HUDEP-2 (cell line): ENCODE results near the gene LAMA4.

ENCODE experiments used
- DNase-seq, 76 experiments: peaks; one replicate each; lab custom pipeline; 2025; ENCODE audit not compliant: unreplicated experiment in 76 of 76; lab: John Stamatoyannopoulos, UW

LAMA4 gene

DNA sequence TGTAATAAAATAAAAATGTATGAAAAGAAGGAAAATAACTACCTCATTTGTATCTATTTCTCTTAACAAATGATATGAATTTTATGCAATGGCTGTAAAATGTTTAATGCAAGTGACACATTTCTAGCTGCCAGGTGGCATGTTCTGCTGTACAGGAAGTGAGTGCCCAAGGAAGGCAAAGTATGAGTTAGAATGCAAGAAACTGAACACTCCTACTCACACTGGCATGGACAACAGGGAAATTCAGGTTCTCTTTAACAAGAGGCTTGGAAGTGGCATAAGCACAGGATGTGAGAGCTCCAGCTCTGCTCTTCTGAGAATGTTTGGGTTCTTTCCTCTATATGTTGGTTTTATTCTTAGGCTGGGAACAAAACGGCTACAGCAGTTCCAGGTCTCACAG lies 20.4 kb upstream of the LAMA4 start:
- DNase-seq, result no peak

DNA sequence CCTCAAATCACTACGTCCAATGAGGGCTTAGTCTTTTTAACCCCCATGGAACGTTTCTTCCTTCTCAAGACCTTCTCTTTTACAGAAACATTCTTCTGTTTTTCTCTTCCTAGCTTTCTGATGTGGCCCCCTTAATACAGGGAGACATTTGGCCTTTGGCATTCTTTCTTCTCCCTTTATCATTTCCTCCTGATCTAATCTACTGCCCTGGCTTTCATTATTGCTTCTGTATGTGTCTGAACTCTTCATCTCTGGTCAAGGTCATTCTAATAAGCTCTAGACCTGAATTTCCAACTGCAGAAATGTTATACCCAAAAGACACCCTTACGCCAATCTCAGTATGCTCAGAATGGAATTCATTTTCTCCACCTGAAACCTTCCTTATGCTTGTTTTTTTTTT lies 18.4 kb upstream of the LAMA4 start:
- DNase-seq, result no peak

DNA sequence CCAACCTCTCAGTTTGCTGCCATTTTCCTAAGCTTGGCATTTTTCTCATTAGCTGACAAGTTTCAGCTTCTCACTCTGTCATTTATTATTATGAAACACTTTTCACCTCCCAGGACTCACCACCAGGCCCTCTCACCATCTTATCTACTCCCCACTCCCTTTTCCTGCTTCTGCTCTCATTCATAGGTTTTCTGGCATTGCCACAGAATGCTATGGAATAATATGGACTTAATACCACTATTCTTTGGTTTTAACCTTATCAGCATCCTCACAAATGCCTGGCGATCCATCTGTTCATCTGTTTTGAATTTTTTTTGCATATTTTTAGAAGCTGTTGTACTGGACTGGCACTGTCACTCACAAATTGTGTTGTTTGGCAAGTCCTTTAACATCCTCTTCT lies 16.4 kb upstream of the LAMA4 start:
- no peak for DNase-seq

DNA sequence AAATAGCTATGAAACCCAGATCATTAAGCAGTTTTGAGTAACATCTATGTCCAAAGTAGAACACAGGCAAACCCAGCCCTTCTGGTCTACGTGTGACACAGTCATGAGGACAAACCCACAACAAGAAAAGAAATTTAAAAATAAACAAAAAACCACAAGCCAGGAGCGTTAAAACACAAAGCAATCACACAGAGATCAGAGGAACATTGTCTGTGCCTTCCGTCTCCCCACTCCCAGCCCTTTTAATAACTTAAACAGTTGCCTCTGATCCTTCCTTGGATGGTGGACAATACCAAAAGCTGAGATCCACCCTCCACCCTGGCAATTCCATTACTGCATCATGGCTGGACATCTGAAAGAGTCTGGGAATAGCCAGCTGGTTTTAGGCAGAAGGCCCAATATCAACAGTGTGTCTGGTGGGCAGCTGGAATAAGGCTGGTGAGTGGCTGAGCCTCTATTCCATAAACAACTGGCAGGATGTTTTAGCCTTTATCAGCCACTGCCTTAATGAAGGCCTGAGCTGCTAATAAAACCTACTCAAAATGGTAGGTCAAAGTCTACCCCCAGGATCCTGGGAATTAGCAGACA lies 15.7 kb upstream of the LAMA4 start:
- no peak for DNase-seq

DNA sequence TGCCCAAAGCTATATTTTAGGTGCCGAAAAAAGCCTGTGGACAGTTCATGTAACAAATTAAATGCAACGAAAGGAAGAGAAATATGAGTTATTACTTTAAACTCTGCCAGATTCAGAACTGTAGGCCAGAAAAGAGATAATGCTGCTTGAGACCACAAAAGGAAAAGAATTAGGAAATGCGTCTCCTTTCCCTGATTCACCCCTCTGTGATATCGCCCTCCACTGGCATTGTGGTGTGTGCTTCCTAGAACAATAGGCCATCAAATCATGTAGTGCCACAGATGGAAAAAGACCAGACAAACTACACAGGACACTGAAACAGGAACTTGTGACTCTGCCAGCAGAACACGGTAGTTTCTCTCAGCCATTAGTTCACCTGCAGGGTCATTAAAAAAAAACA lies 14.7 kb upstream of the LAMA4 start:
- DNase-seq, result no peak

DNA sequence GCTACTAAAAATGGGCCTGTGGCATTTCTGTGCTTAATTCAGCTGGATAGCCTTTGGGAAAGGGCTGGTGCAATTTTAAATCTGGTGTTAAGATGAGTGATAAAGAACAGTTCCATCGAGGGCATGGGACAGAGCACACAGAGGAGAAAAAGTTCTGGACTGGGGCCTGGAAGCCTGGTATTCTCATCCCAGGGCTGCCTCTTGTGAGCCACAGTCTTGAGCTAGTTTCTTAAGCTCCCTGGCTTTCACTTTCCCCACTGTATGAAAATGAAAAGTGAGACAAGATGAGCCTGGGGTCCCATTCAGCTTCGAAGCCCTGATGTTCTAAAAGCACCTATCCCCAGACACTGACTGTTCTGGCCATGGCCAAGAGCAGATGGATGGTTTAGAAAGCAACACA lies 14.3 kb upstream of the LAMA4 start:
- no peak for DNase-seq

DNA sequence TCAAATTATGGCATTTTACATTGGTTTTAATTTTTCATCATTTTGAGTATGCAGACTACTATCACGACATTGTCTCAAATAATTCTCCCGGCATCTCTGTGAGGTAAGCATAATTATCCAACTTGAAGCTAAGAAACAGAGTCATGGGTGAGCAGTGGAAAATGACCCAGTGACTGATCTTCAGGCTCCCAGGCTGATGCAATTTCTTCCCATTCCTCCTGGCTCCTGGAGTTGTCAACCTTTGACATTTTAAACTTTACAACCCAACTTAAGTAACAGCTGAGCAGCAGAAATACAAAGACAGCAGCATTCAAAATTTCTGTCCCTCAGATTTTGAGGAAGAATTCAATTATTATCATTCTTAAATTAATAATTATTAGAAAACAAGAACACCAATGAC lies 13.7 kb upstream of the LAMA4 start:
- DNase-seq, result no peak

DNA sequence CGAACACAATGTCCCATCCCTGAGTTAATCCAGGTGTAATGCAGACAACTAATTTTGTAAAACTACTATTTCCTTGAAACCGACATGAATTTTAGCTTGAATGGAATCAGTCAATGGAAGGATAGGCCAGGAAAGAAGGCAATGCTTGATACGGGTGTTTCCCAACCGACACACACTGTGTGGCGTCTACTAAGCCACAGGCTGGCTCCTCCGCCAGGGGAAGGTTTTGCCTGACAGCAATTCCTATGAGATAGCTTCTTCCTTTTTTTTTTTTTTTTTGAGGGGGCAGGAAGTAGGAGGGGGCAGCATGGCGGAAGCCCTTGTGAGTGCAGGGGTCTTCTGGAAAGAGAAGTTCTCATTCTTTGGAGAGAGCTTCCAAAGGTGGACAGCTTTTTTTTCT lies 12.0 kb upstream of the LAMA4 start:
- no peak for DNase-seq

DNA sequence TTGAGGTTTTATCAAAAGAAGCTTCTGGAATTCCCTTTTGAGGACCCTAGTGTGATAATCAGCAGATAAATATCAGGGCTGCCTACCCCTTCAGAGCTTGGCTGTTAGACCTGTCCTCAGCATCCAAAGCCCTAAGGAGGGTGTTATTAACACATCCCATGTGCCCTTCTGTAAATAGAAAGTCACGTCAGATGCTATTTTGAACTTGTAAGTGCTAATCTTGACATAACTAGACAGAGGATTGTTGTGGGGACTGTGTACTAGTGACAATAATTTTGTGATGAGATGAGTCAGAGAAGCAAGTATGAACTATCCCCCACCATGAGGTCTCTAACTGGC lies 4.9 kb upstream of the LAMA4 start:
- DNase-seq, result no peak

DNA sequence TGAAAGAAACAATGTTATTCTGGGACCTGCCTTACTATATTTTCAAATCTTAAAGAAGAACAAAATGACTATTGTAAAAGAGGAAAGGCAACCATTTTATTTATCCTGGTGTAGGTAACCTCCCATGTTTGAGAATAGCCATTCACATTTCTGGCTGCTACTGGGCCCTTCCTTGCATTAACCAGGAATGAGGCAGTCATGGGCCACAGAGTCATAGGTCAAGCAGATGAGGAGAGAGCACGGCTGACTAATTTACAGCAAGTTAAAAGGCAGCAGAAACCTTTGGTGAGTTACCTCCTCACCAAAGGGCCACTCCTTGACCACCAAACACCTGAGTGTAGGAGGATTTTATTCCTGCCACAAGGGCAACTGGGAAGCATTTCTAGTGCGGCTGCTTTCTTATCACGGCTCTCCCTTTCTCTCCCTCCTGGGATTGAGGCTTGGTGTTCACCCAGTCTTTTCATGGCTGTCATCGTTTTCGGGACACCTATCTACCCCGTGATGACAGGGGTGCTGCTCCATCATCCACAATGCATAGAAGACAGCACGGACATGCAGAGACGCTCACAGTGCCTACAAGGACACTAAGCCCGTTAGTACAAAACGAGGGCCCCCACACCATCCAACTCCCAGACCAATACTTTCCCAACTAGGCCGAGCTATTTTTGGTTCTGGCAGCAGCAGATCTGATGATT lies 4.4 kb upstream of the LAMA4 start:
- DNase-seq, result no peak

DNA sequence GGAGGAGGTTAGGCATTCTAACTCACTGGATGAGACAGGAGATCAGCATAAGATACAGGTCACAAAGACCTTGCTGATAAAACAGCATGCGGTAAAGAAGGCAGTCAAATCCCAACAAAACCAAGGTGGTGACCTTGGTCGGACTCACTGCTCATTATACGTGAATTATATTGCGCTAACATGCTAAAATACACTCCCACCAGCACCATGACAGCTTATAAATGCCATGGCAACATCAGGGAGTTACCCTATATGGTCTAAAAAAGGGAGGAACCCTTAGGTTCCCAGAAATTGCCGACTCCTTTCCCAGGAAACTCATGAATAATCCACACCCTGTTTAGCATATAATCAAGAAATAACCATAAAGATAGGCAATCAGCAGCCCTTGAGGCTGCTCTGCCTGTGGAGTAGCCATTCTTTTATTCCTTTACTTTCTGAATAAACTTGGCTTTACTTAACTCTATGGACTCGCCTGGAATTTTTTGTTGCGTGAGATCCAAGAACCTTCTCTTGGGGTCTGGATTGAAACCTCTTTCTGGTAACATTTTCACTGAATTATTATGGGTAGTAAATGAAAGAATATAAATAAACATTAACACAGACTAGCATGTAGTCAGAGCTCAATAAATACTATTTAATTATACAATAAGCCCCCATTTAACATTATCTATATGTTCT lies 3.0 kb upstream of the LAMA4 start:
- no peak for DNase-seq

DNA sequence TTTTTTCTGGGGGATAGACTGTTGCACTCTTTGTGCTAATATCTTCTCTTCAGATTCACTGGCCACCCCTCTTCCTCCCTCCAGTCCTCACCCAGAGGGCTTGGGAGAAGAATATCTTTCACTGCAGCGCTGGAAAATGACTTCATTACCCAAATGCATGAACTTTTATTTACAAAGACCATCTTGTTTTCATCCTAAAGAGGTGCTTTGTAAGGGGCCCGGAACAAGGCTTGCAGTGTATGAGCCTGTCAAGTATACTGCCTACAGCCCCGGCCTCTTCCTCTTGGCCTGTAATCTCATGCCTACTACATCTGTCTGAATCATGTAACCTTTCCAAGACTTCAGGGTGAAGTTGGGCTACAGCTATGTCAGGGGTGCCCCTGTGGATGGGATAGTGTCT lies 554 bp upstream of the LAMA4 start:
- no peak for DNase-seq

DNA sequence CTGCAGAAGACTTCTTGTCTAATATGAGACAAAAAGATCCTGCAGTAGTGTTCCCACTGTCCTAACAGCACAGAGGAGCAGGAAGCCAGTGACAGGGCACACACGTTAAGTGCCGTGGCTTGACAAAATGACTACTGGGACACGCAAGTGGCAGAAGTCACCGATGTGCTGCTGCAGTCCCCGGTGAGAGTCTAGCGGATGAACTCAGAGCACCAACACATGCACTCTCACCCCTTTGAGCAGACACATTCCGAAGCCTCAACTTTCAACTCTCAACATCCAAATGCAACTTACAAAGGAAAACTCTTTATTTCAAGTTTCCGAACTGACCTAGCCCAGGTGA lies 898 bp downstream of the LAMA4 start:
- DNase-seq, result no peak

DNA sequence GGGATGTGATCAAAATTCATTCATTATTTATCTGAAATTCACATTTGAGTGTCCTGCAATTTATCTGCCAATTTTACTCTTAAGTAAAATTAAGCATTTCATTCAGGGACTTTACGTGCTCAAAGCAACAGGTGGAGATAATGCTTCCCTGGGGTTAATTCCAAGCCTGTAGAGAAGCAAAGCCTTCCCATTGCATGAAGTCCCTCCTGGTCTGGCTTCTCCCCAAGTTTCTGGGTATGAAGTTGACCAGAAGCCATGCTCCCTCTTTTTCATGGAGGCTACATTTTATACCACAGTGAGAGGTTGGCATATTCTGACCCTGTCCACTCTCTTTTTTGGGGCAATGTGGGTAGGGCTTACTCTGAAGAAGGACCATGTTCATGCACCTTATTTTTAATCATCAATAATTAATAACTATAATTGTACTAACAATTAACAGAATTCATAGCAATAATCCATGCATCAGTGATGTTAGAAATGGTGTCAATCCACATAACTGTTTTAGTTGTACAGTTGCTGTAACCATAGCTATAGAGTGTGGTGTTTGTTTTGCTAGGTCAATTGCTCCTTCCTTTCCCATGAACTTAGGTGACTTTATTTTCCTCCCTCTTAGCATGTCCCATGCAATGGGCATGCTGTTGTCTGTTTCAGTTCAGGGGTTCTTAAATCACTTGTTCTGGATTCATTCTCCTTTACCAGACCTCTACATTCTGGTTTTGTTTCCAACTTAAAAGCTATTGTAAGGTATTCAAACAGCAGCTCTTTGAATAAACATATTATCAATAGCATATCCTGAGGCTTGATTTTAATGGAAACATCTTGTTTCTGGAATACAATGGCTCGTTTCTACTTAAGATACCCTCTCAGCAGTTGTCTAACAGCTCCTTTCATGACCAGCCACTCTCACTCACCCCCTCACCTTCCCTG lies 1.5 kb downstream of the LAMA4 start:
- no peak for DNase-seq

DNA sequence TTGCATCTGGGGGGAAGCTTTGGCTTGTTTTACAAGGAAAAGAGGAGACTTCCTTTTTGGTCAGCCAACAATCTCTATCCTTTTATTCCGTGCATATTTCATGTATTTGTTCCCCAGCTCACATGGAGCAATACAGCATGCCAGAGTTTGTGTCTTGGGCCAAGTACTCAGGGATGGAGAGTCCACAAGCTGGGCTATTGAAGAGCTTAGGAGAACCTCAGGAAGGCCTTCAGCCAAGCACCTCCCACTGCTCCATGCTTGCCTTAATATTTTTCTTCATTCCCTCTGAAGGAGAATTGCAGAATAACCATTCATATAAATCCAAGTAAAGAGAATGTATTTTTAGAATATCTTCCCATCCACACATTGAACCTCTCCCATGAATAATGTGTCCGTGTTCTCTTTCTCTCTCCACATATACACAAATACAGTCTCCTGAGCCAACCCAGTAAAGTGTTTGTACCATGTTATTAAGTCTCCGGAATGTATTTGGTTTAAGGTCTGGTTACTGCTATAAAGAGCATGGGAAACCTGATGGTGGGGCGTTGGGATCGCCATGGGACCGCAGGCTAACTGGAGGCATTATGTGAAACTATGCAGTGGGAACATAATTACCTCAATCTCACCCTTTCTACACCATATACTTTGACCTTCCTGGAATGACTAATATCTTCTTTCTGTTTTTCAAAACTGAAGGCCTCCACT lies 3.0 kb downstream of the LAMA4 start:
- no peak for DNase-seq

DNA sequence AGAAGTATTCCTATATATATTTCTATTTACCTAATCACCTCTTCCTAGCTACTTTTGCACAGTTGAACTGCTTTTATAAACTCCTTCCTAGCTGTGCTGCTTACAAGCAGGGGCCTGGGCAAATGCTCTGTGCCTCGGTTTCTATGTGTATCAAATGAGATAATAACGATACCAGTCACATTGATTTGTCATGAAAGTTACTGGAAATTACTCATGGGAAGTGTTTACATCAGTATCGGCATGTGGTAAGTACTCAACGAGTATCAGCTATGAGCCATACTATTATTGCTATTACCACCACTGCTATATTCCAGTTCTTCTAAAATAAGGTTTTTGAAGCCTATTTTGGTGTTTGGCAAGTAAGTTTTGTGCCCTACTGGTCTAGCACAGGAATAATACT lies 4.9 kb downstream of the LAMA4 start:
- no peak for DNase-seq

DNA sequence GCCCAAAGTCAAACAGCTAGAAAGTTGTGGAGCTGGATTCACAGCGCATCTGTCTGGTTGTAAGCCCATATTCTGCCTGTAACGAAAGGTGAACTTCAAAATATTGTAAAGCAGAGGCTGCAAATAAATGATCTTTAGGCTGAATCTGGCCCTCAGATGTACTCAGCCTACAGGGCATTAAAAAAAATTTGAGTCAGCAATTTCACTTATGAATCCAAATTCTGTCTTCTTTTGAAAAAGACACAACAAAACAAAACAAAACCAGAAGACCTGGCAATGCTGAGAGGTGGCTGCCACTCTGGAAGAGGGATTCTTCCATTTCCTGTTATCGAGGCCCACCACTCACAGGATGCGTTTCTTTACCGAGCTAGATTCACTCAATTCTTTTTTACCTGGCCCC lies 7.1 kb downstream of the LAMA4 start:
- no peak for DNase-seq

DNA sequence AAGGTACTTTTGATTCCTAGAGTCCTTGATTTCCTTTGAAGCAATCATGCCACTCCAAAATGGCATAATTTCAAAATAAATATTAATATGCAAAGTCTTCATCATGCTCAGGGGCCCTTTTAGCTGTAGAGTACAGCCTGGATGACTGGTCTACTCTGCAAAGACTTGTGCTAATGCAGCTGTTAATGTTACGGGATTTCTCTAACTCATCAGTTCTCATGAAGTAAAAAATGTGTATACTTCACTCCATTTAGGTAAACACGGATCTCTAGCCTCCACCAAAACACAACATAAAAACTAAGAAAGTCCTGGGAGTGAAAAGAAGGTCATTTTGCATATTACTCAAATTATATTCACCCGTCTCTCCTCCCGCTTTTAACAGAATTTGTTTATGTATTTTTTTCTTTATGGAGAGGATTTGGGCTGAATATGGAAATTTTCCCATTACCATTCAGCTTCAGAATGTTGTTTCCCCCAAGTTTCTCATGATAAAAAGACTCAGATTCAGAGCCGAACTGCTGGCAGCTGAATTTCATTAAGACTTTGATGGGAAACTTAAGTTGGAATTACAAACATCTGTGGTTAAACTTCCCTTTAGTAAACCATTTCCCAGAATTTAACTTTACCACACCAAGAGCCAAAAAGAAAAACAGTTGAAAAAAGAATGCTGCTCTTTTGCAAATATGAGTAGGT lies 8.7 kb downstream of the LAMA4 start:
- no peak for DNase-seq

DNA sequence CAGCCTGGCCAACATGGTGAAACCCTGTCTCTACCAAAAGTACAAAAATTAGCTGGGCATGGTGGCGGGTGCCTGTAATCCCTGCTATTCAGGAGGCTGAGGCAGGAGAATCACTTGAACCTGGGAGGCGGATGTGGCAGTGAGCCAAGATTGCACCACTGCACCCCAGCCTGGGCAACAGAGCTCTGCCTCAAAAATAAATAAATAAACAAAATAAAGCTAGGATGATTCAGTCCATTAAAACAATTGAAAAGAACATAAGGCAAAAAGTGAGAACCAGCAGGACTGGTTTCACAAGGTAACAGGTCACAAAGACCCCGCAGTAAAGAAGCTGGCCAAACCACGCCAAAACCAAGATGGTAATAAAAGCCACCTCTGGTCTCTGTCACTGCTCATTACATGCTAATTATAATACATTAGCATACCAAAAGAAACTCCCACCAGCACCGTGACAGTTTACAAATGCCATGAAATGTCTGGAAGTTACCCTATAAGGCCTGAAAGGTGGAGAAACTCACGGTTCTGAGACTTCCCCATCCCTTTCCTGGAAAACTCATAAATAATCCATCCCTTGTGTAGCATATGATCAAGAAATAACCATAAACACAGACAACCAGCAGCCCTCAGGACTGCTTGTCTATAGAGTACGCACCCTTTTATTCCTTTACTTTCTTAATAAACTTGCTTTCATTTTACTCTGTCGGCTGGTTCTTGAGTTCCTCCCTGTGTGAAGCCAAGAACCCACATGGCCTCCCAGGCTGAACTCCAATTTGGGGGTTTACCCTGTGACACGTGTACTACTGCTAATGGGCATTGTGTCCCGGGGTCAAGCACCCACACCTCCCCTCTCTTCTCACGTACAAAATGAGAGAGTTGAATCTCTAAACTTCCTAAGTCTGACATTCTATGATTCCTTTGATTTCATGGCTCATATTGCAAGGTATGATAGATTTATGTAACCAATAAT lies 10.2 kb downstream of the LAMA4 start:
- no peak for DNase-seq
